H9 (cell line): ENCODE data around the gene SLC16A11. TPM values are rescaled to one million over a fixed set of nuclear protein-coding genes. Genes with fewer than 3 reads are reported as not detected.

Experiments
- DNase-seq: peaks from one replicate; pipeline ENCODE4 v3.0.0-alpha.2; 2017
- H2AFZ ChIP-seq: one replicate; pipeline ENCODE4 v1.6.1; 2013; ENCODE audit warnings: mild to moderate bottlenecking, low read length, control low read depth, moderate library complexity
- H2AK5ac ChIP-seq: 2 replicates; pipeline ENCODE4 v1.6.1; 2013; ENCODE audit warnings: low read length, control low read depth, mixed read lengths; ENCODE audit not compliant: insufficient read length
- H2BK120ac ChIP-seq: one replicate; pipeline ENCODE4 v1.6.1; 2013; ENCODE audit warnings: low read depth, mild to moderate bottlenecking, low read length, control low read depth, inconsistent platforms; ENCODE audit not compliant: poor library complexity, severe bottlenecking
- H2BK12ac ChIP-seq: 2 replicates; pipeline ENCODE4 v1.6.1; 2013; ENCODE audit warnings: low read length, control low read depth, mixed read lengths, low read depth; ENCODE audit not compliant: insufficient read length
- H2BK15ac ChIP-seq: 2 replicates; pipeline ENCODE4 v1.6.1; 2013; ENCODE audit warnings: low read depth, low read length, control low read depth
- H2BK20ac ChIP-seq: one replicate; pipeline ENCODE4 v1.6.1; 2013; ENCODE audit warnings: low read depth, mild to moderate bottlenecking, low read length, control low read depth, inconsistent platforms; ENCODE audit not compliant: poor library complexity, severe bottlenecking
- H2BK5ac ChIP-seq: 2 replicates; pipeline ENCODE4 v1.6.1; 2013; ENCODE audit warnings: low read length, control low read depth, mixed read lengths; ENCODE audit not compliant: insufficient read length
- H3K14ac ChIP-seq: 2 replicates; pipeline ENCODE4 v1.6.1; 2013; ENCODE audit warnings: low read length, control low read depth; ENCODE audit not compliant: insufficient read depth
- H3K18ac ChIP-seq: 2 replicates; pipeline ENCODE4 v1.6.1; 2013; ENCODE audit warnings: low read depth, mild to moderate bottlenecking, mixed read lengths, low read length, control low read depth; ENCODE audit not compliant: insufficient read length
- H3K23ac ChIP-seq: 2 replicates; pipeline ENCODE4 v1.6.1; 2013; ENCODE audit warnings: low read length, control low read depth, mixed read lengths, low read depth; ENCODE audit not compliant: insufficient read length
- H3K23me2 ChIP-seq: 2 replicates; pipeline ENCODE4 v1.6.1; 2013; ENCODE audit warnings: low read depth, mild to moderate bottlenecking, mixed read lengths, low read length, control low read depth; ENCODE audit not compliant: insufficient read length, poor library complexity, severe bottlenecking
- H3K27ac ChIP-seq: 2 replicates; pipeline ENCODE4 v1.5.1; 2013; ENCODE audit warnings: low read length, control low read depth, mixed read lengths, low read depth; ENCODE audit not compliant: insufficient read length
- H3K27me3 ChIP-seq: 2 replicates; pipeline ENCODE4 v1.6.1; 2013; ENCODE audit warnings: low read length, control low read depth, inconsistent platforms; ENCODE audit not compliant: insufficient read depth
- H3K4ac ChIP-seq: 2 replicates; pipeline ENCODE4 v1.6.1; 2013; ENCODE audit warnings: low read depth, mild to moderate bottlenecking, control low read depth, inconsistent platforms, low read length, moderate library complexity
- H3K4me1 ChIP-seq: 2 replicates; pipeline ENCODE4 v1.6.1; 2013; ENCODE audit warnings: low read length, control low read depth, inconsistent platforms; ENCODE audit not compliant: insufficient read depth
- H3K4me2 ChIP-seq: 2 replicates; pipeline ENCODE4 v1.6.1; 2013; ENCODE audit warnings: low read length, control low read depth, mixed read lengths; ENCODE audit not compliant: insufficient read length, insufficient read depth
- H3K56ac ChIP-seq: 2 replicates; pipeline ENCODE4 v1.6.1; 2013; ENCODE audit warnings: low read depth, mild to moderate bottlenecking, mixed read lengths, low read length, control low read depth; ENCODE audit not compliant: insufficient read length
- H3K79me1 ChIP-seq: 2 replicates; pipeline ENCODE4 v1.6.1; 2013; ENCODE audit warnings: low read depth, mild to moderate bottlenecking, moderate library complexity, low read length, control low read depth, inconsistent platforms; ENCODE audit not compliant: insufficient read depth, poor library complexity, severe bottlenecking
- H3K79me2 ChIP-seq: 2 replicates; pipeline ENCODE4 v1.6.1; 2013; ENCODE audit warnings: low read length, control low read depth, inconsistent platforms; ENCODE audit not compliant: insufficient read depth
- H3K9ac ChIP-seq: 2 replicates; pipeline ENCODE4 v1.6.1; 2013; ENCODE audit warnings: low read length, control low read depth, mixed read lengths; ENCODE audit not compliant: insufficient read length; ENCODE audit errors: extremely low read depth
- H3K9me3 ChIP-seq: one replicate; pipeline ENCODE4 v1.6.1; 2013; ENCODE audit warnings: low read depth, low read length, inconsistent platforms; ENCODE audit not compliant: control insufficient read depth
- H3T11ph ChIP-seq: one replicate; pipeline ENCODE4 v1.6.1; 2013; ENCODE audit warnings: mild to moderate bottlenecking, low read length, control low read depth, inconsistent platforms
- H4K20me1 ChIP-seq: one replicate; pipeline ENCODE4 v1.6.1; 2013; ENCODE audit not compliant: control insufficient read depth, insufficient read length, insufficient read depth
- H4K5ac ChIP-seq: 2 replicates; pipeline ENCODE4 v1.6.1; 2013; ENCODE audit warnings: low read depth, mild to moderate bottlenecking, mixed read lengths, low read length, control low read depth; ENCODE audit not compliant: insufficient read length
- H4K8ac ChIP-seq: replicated peaks from 2 replicates; pipeline ENCODE4 v1.6.1; 2013; ENCODE audit warnings: low read length, control low read depth, mixed read lengths, low read depth; ENCODE audit not compliant: insufficient read length
- H4K91ac ChIP-seq: 2 replicates; pipeline ENCODE4 v1.6.1; 2013; ENCODE audit warnings: low read depth, mild to moderate bottlenecking, moderate library complexity, mixed read lengths, low read length, control low read depth; ENCODE audit not compliant: insufficient read length
- H3K27ac Mint-ChIP-seq, 3 experiments: 2 replicates in 2 of 3; 3 replicates in 1 of 3; pipeline ENCODE4 v1.8.0; 2020 to 2021; ENCODE audit warnings: mixed read lengths in 3 of 3, mild to moderate bottlenecking in 1 of 3, moderate library complexity in 1 of 3
- H3K27me3 Mint-ChIP-seq: 2 replicates; pipeline ENCODE4 v1.8.0; 2021; ENCODE audit warnings: low read depth, mild to moderate bottlenecking, moderate library complexity, mixed read lengths
- H3K36me3 Mint-ChIP-seq, 3 experiments: 2 replicates in 2 of 3; 3 replicates in 1 of 3; pipeline ENCODE4 v1.8.0; 2020 to 2021; ENCODE audit warnings: low read depth in 3 of 3, mixed read lengths in 3 of 3; ENCODE audit not compliant: insufficient read depth in 1 of 3
- H3K4me1 Mint-ChIP-seq, 2 experiments: 2 replicates each; pipeline ENCODE4 v1.8.0; 2020; ENCODE audit warnings: mixed read lengths in 2 of 2
- H3K4me3 Mint-ChIP-seq, 2 experiments: 2 replicates in 1 of 2; 3 replicates in 1 of 2; pipeline ENCODE4 v1.8.0; 2020 to 2021; ENCODE audit warnings: mild to moderate bottlenecking in 2 of 2, mixed read lengths in 2 of 2, moderate library complexity in 1 of 2
- H3K9me3 Mint-ChIP-seq, 2 experiments: 2 replicates in 1 of 2; 3 replicates in 1 of 2; pipeline ENCODE4 v1.8.0; 2020; ENCODE audit warnings: mild to moderate bottlenecking in 2 of 2, mixed read lengths in 2 of 2, moderate library complexity in 1 of 2
- CTCF ChIP-seq: fragments of 200-600 bp; sonication (generic); conservative IDR thresholded peaks from 3 replicates; pipeline ENCODE4 v1.8.0; 2021; ENCODE audit warnings: antibody characterized with exemption, mild to moderate bottlenecking
- WGBS: extraction: QIAGEN DNeasy Blood & Tissue Kit; methylation state at CpG from one replicate; pipeline ENCODE4 v1.1.7; 2013; ENCODE audit warnings: missing lambda C conversion rate, low lambda C conversion rate, mixed read lengths; ENCODE audit not compliant: insufficient read length; ENCODE audit errors: extremely low coverage; 5-methylcytosine and 5-hydroxymethylcytosine counted together
- total RNA-seq: library from RNA; stranded (reverse); gene quantifications from 2 replicates; pipeline ENCODE4 v1.2.1, GENCODE V29; 2021

SLC16A11 gene
- total RNA-seq, 1 experiment from 2014 or later = 0.13 TPM

GRCh38 chr17:7083592-7083991 lies 39.7 kb upstream of the SLC16A11 start:
- H3K27ac Mint-ChIP-seq = no peak overlapping the region; a peak in 1 of 7 replicates
- no peak overlapping the region for H3K4me3 Mint-ChIP-seq
- Histone ChIP-seq H3K4me1 (no peaks in the 10 kb centered on the region), H2AK5ac (no peak overlapping the region), H2BK120ac (no peak overlapping the region), H2BK12ac (no peak overlapping the region), H2BK15ac (no peak overlapping the region), H3K14ac (no peak overlapping the region), H3T11ph (no peak overlapping the region), H2BK5ac (no peak overlapping the region), H3K56ac (no peak overlapping the region), H3K9ac (no peak overlapping the region), H4K5ac (no peak overlapping the region), H2BK20ac (no peak overlapping the region), H3K4me2 (no peak overlapping the region), H3K4ac (no peak overlapping the region), H2AFZ (no peak overlapping the region), H3K18ac (no peak overlapping the region), H3K79me2 (no peaks in the 10 kb centered on the region), H3K23me2 (no peaks in the 10 kb centered on the region), H3K9me3 (no peaks in the 10 kb centered on the region), H4K8ac (no peak overlapping the region), H4K91ac (no peak overlapping the region), H3K23ac (no peak overlapping the region), H3K79me1 (no peaks in the 10 kb centered on the region), H4K20me1 (no peaks in the 10 kb centered on the region), H3K27ac (no peak overlapping the region), H3K27me3 (no peaks in the 10 kb centered on the region)
- H3K9me3 Mint-ChIP-seq = no peaks in the 10 kb centered on the region; a peak in 2 of 5 replicates
- peaks cover 6 to 7% of the 10 kb centered on the region in 2 experiments for H3K4me1 Mint-ChIP-seq
- H3K27me3 Mint-ChIP-seq = peaks cover 13% of the 10 kb centered on the region
- no peak for DNase-seq
- WGBS = no CpG with 5 or more reads among the region's 4 CpGs
- no peaks in the 10 kb centered on the region for H3K36me3 Mint-ChIP-seq
- TF ChIP-seq CTCF = no peak
